RPMI8226 (cell line): ENCODE results near the gene CHD5.

Experiments used
- DNase-seq: peaks from one replicate; pipeline ENCODE4 v3.0.0-alpha.2; 2015

The CHD5 gene

DNA sequence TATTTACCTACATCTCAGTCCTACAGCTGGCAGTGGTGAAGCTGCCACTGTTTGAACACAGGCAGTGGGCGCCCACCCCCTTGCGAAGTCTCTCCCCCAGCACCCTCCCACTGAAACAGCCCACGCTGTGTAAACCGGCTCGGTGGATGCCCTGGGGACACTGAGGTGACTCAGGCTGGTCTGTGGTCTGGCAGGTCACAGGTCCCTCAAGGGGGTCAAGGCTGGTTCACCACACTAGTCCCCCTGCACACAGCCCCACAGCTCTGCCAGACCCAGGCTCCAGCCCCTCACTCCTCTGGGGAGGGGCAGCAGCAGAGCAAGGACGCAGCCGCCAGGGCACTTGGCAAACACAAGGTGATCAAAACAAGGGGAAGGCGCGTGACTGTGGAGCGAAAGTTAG, 7.6 kb downstream of the CHD5 start:
- no peak for DNase-seq

DNA sequence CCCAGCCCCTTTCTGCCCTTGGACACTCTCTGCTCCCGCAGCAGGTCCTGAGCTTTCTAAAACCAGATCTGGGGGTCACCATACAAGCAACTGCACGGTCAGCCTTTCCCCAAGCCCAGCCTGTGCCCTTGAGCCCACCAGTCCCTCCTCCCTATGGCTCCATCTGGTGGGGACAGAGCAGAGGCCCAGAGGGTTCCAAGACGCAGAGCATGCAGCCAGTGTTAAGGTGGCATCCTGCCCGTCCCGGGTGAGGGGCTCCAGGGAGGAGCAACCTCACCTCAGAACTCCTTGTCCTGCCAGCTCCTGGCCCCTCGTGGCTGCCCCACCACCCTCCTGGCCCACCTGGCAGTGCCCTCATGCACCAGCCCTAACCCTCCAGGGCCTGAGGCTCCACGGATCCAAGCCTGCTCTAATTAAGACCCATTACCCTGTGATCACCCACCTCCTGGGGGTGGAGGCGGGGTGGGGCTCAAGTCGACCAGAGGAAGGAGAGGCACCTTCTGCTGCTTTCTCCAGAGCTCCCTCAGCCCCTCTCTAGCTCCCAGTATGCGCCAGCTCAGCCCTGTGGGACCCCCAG, 8.5 kb downstream of the CHD5 start:
- DNase-seq = peak; percentile 50

DNA sequence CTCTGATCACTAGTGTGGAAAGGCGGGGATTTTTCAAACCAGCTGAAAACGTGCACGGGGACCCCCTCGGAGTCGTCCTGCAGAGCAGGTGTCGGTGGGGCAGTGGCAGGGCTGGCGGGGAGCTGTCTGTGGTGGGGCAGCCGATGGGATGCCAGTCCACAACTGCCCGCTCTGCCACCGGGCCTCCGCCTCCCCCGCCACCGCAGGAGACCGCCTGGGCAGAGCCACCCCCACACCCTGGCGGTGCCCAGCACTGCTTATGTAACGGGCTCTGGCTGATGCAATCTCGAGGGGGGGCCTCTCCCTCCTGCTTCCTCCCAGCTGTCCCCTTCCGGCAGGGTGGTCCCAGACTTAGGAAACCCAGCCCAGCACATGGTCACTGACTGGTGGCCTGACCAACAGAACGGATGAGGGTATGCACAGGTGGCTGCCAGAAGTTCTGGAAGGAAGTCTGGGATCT, 9.3 kb downstream of the CHD5 start:
- DNase-seq = no peak

DNA sequence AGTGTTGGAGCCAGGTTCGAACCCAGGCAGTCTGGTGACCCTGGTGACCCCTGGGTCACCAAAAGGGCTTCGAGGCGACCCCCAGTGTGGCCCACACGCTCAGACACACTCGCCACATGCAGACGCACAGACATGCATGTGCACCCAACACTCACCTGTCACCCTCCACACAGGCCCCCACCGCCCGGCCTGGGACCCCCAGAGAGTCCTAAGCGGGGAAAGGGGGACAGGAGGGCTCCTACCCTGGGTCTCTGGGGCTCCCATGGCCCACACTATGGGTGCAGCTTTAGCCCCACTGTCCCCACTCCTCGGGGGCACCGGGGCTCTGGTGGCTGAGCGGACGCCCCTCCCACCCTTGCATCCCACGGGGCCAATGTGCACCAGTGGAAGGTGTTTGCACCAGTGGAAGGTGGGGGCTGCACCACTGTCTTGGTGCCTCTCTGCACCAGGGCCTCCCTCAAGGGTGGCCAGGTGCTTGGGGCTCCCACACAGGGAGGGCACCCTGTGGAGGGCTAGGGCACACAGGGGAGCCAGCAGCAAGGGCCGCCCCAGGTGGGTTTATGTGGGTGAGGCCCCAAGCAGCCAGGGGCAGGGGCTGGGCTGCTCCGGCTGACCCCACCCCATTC, 9.9 kb downstream of the CHD5 start:
- no peak for DNase-seq

DNA sequence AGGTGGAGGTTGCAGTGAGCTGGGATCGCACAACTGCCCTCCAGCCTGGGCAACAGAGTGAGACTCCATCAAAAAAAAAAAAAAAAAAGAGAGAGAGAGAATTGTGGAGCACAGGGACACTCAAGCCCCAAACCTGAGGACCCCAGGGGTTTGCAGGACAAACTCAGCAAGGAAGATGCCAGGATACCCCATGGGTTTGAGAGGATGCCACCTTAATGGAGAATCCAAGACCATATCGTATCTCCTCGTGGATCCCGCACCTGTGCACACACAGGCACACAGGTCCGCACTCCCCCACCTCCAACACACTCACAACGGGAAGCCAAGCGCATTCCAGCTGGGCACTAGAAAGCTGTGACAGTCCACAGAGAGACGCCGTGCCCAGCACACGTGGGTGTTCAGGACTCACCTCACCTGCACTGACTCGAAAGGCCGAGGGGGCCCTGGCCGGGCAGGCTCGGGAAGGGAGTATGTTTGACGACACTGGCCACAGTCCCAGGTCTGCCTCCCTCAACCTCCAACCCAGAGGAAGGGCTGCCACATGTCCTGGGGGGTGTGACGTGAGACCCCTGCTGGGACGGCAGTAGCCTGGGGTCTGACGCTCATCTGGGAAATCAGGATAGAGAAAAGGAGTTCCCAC, 11.1 kb downstream of the CHD5 start:
- no peak for DNase-seq

DNA sequence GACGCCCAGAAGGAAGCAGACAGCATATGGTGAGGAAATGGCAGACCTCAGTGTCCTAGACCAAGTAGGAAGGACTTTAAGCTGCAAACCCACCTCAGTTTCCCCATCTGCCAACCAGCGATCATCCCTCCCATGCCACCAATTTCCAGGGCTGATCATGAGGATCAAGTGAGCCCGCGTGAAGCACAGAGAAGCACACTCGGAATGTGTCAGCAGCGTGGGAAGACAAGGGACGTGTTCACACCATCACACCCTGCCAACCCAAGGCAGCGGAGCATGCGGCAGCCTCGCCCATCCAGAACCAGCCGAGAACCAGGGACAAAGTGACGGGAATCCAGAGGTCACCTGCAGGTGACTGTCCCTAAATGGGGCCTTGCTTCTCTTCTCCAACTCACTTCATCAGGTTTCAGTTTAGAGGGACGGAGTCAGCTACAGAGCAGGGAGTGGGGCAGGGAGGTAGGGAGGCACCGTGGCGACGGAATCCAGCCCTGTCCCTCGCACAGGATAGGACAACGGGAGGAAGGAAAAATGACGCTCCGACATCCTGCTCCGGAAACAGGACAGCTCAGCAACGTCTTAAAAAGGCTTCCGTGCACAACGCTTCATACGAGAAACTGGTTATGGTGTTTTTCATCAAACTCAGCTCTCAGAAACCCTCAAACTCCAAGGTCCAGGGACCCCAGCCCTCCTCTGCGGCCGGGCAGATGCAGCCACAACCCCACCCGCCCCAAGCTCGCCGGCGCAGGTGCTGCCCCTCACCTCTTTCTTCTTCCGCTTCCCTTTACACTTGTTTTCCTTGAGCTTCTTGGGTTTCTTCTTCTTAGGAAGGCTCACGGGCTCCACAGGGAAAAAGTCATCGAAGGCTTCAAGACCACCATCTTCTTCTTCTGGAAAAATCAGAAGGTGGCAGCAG, 12.5 kb downstream of the CHD5 start:
- no peak for DNase-seq

DNA sequence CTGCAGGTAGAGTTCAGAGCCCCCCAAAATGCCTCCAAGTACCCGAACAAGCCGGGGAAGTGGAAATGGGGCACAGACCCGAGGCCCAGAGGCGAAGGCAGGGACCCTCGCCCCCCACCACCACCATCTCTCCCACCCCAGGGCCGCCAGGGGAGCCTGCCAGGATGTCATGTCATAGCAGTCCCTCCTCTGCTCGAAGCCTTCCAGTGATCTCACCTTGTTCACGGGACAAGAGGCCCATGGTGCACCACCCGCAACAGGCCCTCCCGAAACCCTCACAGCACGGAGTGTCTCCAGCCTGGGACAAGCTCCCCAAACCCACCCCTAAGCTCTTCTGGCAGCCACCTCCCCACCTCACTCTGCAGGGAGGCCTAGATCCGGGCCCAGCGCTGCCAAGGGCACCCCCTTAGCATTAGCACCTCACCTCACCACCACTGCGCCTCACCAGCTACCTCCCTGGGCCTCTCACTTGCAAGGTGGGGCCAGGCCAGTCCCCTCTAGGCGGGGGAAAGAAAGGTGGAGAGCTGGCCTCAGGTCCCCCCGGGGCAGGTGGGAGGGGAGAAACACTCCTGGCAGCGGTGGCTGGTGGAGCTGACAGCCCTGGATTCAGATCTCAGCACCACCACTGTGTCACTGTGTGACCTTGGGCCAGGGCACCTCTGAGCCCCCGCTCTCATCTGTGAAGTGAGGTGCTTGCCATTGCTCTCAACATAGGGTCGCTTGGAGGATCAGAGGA, 13.3 kb downstream of the CHD5 start:
- no peak for DNase-seq

DNA sequence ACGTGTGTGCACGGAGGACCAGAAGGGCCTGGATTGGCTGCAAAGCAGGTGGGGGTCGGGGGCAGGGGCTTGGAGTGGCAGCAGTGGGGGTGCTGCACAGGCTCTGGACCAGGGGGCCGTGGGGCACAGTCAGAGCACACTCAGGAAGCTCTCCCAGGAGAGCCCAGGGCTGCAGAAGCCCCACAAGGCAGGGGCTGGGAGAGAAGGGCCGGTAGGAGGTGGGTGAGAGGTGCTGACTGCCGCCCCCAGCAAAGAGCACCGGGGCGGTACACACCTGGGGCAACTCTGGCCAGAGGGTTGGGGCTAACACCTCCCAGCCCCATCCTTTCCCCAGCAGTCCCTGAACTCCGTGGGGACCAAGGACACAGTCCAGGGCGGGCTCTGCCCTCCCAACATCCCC, 13.9 kb downstream of the CHD5 start:
- DNase-seq = no peak

DNA sequence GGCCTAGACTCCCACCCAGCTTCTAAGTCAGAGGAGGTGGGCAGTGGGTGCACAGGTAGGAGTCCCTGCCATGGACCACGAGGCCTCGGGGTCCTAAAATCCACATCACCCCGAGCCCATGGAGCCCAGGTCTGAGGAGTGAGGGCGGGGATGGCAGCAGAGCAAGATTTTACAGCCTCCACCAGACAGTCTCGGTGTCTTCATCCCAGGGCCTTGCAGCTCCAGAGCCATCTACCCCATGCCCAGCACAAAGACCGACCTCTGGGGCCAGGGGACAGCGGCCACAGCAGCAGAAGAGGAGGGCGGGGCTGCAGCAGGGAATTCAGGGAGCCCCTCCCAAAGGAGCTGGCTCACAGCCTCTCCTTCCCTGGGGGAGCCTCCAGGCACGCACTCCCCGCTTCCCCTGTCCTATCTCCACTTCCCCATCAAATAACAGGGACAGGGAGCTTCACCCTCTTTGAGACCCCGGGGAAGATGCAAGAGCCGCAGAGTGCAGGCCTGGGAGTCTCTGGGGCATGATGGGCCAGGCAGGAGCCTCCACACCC, 14.6 kb downstream of the CHD5 start:
- no peak for DNase-seq

DNA sequence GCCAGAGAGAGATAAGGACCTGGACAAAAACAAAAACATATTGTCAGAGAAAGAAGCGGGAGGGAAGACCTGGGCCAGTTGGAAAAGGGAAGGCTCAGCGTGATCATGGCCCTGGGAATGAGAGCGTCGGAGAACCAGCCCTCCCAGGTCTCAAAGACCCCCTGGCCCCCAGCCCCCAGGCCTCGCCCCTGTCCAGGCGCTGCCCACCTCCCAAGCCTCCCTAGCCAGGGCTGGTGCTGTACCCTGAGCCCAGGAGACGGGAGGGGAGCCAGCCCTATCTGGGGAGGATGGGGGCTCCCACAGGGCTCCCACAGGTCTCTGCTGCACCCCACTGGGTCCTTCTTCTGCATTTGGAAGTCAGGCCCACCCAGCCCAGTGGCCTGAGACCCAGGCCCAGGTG, 15.1 kb downstream of the CHD5 start:
- DNase-seq = no peak

DNA sequence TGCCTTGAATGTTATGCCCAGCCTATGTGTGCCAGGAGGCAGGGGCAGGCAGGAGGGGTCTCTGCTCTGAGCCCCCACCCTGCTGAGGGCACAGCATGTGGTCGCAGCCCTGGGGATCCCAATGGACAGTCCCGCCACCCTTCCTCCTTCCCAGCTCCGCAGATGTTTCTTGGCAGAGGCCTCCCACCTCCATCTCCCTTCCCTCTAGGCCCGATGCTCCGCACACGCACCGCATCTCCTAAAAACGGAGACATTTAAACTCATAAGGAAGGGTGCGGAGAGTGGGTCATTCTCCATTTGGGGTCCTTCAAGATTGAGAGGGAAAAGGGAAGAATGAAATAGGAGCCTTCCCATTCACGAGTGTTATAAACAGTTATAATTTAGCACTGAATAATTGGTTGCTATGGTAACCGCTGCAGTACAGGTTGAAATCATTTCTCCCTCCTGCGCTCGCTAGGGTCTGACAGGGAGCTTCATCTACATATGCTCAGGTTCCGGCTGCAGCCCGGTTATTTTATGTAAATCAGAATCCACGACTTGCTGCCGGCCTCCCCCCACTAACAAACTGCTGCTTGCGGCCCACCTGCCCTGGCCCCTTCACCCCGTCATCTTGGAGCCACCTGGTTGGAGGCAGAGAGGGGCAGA, 16.0 kb downstream of the CHD5 start:
- no peak for DNase-seq

DNA sequence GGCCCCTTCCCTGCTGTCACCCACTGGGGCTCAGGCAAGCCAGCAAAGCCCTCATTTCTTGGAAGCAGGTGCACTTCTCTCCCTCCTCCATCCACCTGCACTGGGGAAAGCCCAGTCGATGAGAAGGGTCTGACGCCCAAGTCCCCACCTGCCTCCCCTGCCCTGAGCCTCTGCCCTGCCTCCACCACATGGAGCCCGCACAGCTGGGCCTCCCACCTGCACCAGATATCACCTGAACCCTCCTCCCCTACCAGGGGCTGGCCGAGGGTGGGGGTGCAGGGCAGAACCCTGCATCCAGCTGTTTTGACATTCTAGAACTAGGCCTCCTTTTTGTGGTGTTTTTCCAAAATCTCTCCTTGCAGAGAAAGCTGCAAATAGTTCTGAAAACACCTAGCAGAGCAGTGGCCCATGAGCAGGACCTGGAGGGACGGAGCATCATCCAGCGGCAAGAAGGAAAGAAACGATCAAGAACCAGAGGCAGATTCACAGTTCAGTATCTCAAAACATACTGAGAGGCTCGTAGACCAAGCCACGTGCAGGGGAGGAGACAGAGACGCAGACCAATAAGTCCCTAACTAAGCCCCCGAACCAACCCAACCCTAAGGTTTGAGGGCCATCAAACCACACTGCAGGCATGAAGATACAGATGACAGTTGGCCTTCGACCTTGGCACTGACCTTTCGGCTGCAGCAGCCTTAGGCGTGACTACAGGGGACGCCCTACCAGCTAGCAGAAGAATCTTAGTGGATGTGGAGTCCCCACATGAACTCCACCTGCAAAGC, 16.7 kb downstream of the CHD5 start:
- DNase-seq = no peak

DNA sequence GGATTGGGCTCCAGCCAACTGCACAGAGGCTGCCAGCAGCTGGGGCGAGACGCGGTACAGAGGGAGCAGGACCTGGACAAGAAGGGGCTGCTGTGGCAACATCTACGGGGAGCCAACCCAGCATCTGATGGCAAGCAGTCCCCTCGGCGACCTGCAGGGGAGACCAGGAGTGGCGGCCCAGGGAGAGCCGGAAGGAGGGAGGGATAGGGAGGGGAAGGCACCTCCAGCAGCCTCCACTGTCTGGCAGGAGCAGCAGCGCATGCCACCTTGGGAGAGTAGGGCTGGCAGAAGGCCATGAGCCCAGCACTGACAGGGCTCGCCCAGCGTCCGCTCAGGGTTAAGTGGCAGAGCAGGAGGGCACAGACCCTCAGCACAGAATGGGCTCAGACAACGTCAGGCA, 17.3 kb downstream of the CHD5 start:
- DNase-seq = peak; percentile 71

DNA sequence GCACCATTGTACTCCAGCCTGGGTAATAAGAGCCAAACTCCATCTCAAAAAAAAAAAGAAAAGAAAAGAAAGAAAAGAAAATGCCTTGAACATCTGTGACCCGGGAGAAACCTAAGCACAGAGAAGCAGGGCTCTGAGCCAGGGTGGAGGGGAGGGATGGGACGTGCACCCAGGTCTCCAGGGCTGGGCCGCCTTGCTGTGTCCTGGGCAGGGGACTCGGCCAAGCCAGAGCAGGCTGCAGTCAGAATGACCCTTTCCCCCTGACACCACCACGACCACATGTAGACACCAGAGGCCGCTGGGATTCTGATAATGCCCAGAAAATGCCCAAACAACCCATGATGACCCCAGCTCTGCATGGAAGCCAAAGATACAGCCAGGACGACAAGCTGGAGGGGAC, 17.8 kb downstream of the CHD5 start:
- DNase-seq = no peak

DNA sequence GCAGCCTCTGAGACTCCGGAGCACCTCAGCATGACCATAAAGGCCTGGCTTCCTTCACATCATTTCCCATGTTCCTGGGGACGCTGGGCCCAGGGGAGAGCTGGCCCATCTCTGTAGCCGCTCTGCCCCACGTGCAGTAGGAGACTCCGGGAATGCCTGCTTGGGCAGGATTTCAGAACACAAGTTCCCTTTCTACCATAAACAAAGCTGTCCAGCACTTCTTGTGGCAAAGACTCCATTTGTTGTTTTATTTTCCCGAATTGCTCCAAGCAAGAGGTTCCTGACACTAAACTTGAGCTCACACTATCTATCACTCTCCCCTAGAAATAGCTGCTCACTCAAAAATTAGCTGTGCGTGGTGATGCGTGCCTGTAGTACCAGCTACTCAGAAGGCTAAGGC, 21.9 kb downstream of the CHD5 start:
- DNase-seq = no peak

DNA sequence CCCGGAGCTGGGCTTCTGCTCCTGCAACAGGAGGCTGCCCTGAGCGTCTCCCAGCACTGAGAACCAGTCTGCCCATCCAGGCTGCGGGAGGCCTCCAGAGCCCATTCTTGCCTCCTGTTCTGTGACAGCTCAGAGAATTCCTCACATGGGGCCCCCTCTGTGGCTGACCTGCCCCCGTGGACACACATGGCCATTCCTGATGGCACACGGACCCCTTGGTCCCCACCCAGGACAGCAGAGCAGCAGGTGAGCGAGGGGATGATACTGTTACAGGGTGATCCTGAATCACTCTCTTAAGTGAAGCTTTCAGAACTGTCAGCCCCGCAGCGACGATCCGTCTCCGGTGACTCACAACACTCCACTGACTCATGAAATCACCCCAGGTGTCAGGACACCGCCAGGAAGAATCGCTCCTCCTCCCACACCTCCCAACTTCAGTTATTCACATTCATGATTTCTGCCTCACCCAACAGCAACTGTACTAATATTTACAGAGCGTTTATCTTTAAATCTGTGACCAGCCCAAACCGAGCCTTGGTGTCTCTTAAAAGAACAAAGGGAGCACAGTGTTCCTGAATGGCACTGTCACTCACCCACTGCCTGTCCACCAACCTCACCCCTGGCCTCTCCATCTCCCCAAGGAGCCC, 22.5 kb downstream of the CHD5 start:
- peak; percentile 60 for DNase-seq

DNA sequence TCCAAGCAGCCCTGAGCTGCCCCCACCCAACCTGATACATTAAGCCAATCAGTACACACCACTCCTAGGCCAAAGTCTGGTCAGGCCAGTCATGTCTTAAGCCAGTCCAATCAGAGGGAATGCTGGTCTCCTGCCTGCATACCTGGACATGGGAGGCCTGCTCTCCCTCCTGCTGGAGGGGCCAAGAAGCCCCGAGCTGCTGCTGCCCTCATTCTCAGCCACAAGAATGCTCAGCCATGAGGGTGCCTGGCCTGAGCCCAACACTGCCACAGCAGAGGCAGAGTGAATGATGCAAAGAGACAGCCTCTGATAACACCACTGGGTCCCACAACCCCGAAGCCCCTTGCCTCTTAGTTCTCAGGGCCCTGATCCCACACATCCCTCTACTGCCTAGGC, 23.0 kb downstream of the CHD5 start:
- no peak for DNase-seq

DNA sequence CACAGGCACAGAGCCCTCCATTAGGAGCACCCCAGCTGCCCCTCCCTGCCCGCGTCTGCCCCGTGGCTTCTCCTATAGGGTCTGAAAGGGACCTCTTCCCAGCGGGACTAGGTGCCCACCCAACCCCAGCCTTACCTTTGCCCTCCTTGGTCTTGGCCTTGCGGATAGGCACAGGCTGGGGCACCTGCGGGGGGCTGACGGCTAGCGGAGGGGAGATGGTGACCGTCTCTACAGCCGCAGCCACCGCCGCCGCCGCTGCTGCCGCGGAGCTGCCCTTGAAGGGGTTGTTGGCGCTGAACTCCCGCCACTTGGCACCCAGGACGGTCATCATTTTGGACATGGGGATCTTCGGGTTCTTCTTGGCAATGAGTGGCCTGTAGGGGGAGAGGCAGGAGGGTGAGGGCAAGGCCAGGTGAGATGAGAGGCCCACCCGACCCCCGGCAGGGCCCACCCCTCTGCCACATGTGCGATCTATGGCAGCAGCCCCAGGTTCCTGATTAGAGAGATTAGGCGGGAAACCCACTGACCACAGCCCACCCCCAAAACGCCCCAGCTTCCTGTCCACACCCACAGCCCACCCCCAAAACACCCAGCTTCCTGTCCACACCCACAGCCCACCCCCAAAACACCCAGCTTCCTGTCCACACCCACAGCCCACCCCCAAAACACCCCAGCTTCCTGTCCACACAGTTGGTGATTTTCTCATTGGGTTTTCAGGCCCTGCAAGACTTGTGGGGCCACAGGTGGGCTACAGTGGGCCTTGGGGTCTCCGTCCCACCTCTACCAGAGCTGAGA, 25.4 kb downstream of the CHD5 start:
- DNase-seq = no peak

DNA sequence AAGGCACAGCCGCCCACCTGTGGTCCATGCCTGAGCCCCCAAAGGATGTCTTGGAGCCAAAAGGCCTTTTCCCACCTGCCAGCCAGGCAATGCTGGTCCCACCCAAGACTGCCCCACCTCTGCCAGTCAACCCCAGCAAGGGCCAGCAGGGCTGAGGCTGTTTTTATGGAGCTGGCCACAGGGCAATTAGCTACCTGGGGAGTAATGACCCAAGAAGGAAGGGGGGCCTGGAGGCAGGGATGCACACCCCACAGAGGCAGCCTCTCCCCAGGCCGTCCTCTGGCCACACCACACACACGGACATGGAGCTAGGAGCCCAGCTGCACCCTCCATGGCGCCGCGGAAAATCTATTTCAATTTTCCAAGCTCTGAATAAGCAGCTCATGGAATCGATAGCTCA, 27.2 kb downstream of the CHD5 start:
- no peak for DNase-seq

DNA sequence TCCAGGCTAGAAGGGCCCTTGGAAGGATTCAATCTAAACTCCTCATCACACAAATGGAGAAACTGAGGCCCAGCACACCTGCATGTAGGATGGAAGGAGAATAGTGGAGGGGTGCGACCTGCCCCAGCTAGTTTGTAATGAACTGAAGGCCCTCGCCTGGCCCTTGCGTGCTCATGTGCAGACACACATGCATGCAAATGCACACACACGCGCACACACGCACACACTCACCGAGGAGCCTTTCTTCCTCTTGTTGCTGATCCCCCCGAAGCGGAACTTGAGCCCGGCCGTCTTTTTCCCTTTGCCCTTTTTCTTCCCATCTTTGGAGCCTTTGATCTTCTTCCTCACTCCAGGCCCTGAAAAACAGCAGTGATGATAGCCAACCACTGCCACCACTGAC, 27.9 kb downstream of the CHD5 start:
- no peak for DNase-seq
